Right ventricle myocardium inferior (tissue), 1 donor: ENCODE results near the gene AACS. TPM values are rescaled to one million over a fixed set of nuclear protein-coding genes. Genes with fewer than 3 reads are reported as not detected.

Source experiments
- ATAC-seq: fragments of 200-7000 bp; cut with Tn5 transposase; one replicate; pipeline ENCODE4 v1.9.1; 2020; ENCODE audit warnings: mild to moderate bottlenecking, moderate library complexity
- DNase-seq: peaks from one replicate; pipeline ENCODE4 v3.0.0; 2021; ENCODE audit errors: missing footprints
- intact Hi-C: fragments of 100-400 bp; cut with DNase I; formaldehyde crosslinking; loops from one replicate; pipeline ENCODE4 v1.11.0; 2022
- total RNA-seq: library from RNA; stranded (reverse); fragmentation: NEBNext Ultra II Directional; extraction: Animal tissue kit (Norgen Biotek cat#: 25700); gene quantifications from one replicate; pipeline ENCODE4 v1.2.1, GENCODE V29; 2021
- donor health status: DM: no; HTN: yes; CAD: no; lungs with severe emphysema.

Gene AACS
- total RNA-seq, 1 donor from 2014 or later = 12.1 TPM

DNA sequence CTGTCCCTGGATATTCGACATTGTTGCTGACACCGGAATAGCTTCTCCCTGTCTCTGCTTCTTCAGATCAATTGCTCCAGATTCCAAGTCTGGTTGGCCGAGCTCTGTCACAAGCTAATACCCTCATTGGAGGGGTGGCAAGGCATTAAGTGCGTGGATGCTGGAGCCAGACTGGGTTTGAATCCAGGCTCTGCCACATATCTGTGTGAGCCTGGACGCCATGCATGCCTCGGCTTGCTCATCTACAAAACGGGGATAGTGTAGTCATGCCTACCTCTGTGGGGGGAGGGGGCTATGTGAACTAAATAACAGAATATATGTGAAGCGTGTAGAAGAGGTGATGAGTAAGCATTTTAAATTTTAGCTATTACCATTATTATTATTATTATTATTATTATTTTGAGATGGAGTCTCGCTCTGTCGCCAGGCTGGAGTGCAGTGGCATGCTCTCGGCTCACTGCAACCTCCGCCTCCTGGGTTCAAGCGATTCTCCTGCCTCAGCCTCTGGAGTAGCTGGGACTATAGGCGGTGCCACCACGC, 97.3 kb downstream of the AACS start:
- ATAC-seq = no peak
- intact Hi-C loops = no loop called here
- DNase-seq = peak; percentile 46

DNA sequence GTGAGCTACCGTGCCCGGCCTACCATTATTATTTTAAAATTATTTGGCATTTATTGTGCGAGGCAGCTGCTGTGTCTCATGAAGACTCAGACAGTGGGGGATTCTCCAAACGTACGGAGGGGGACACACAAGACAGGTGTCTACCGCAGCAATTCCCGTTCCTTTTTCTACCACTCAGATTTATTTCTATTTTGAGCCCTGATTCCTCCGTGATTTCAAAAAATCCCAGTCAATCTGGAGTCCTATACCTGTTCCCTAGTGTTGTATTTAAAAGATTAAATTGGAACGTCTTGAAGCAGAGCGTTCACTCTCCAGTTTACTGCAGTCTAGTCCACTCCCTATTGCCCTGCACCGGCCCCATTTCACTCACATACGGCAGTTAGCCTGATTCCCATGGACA, 97.9 kb downstream of the AACS start:
- ATAC-seq (no peak), DNase-seq (no peak)
- intact Hi-C loops = no loop called here

- DNase-seq = no peak
- intact Hi-C loops = no loop called here
- no peak for ATAC-seq
Measured at GRCh38 chr12:125164541-125164940, 99.3 kb downstream of the AACS start.

DNA sequence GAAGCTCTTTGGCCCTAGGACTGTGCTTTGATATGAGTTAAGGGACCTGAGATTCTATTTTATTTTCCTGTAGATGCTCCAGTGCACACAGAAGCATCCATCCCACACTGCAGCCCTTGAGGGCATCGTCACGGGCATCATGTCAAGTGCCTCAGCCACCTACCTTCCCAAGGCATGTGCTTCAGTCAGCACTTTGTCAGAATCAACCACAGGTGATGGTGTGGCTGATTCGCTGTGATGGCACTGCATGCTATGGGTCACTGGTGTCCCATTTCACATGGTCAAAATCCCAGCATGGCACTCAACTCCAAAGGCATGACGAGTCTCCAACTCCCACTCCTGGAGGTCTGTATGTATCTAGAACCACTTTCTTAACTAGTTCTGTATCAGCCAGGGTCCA, 100.8 kb downstream of the AACS start:
- ATAC-seq = no peak
- intact Hi-C loops = no loop called here
- DNase-seq = no peak

GRCh38 chr12:125167658-125168057, 102.4 kb downstream of the AACS start:
- ATAC-seq (no peak), DNase-seq (no peak)
- intact Hi-C loops = no loop called here

DNA sequence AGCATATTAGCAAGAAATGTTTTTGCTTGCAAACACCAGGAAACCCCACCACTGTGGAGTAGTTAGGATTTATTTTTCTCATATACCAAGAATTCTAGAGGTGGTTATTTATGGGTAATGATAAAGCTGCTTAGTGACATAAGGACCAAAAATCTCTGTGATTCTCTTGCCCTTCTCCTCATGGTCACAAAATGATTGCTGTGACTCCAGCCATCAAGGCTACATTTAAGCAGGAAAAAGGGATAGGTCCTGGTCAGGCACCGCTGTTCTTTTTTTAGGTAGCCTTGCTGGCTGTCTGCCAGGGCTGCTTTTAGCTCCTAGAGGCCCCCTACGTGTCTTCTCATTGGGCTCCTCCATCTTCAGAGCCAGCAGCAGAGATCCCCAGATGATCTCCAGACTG, 104.2 kb downstream of the AACS start:
- ATAC-seq (no peak), DNase-seq (no peak)
- intact Hi-C loops = no loop called here

DNA sequence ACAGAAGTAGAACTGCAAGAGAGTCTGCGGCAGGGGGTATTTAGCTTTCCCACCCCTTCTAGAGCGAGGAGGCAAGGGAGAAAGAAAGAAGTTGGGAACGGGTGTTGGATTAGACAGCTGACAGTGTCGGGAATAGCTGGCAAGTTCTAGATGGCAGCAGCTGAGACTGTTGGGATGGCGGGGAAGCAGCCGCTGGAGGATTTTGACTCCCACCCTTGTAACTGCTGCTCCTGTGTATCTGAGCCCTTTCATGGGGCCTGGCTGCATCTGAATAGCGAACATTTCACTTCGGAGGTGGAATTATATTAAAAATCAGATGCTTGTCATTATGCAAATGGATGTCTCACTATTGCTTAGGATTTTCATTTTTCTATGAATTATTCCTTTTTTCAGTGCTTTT, 104.6 kb downstream of the AACS start:
- DNase-seq = no peak
- no peak for ATAC-seq
- intact Hi-C loops = loop anchor here (2.0 to 5.0 kb wide), 2 partner anchors 41 to 253 kb away; no protein-coding TSS in a partner anchor

DNA sequence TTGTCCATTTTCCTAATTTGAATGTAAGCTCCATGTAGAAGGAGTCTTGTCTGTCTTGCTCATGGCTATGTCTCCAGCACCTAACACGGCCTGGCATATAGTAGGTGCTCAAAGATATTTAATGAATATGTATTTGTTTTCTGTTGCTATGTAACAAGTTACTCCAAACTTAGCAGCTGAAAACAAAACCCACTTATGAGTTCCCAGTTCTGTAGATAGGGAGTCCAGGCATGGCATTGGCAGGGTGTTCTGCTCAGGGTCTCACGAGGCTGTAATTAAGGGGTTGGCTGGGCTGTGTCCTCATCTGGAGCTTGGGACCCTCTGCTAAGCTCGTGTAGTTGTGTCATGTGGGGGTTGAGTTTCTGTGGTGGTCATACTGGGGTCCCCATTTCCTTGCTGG, 106.0 kb downstream of the AACS start:
- ATAC-seq (peak; percentile 83), DNase-seq (no peak)
- intact Hi-C loops = loop anchor here (2.0 to 5.0 kb wide), 2 partner anchors 42 to 254 kb away; no protein-coding TSS in a partner anchor

GRCh38 chr12:125172231-125172850, 107.1 kb downstream of the AACS start:
- DNase-seq (no peak), ATAC-seq (peak; percentile 51)
- intact Hi-C loops = loop anchor here (5.0 kb wide), 1 partner anchor 255 kb away; no protein-coding TSS in a partner anchor

- intact Hi-C loops = no loop called here
- DNase-seq (no peak), ATAC-seq (no peak)
Measured at GRCh38 chr12:125175576-125175975, 110.3 kb downstream of the AACS start.

GRCh38 chr12:125178222-125178621, 113.0 kb downstream of the AACS start:
- ATAC-seq (no peak), DNase-seq (no peak)
- intact Hi-C loops = no loop called here

- intact Hi-C loops = loop anchor here (5.0 kb wide), 5 partner anchors 83 to 1697 kb away; no protein-coding TSS in a partner anchor
- ATAC-seq (no peak), DNase-seq (no peak)
Measured at GRCh38 chr12:125180144-125180543, 114.9 kb downstream of the AACS start.

DNA sequence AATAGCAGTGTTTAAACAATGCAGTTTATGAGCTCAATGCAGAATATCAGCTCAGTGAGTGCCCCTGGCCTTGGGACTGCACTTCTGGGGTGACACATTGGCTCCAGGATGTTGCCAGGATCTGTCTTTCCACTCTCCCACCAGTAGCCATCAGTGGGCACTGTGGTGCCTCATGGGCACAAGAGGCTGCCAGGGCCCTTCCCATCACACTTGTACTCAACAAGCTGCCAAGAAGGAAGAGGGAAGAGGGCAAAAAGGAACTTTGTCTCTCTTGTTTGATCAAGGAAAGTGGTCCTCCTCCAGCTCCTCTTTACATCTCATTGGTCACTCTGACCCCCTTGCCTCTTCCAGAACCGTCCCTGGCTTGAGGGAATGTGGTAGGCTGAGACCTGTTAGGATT, 115.9 kb downstream of the AACS start:
- DNase-seq (no peak), ATAC-seq (no peak)
- intact Hi-C loops = loop anchor here (5.0 kb wide), 5 partner anchors 84 to 1696 kb away; no protein-coding TSS in a partner anchor

GRCh38 chr12:125183187-125184067, 118.2 kb downstream of the AACS start:
- DNase-seq (peak; percentile 86), ATAC-seq (peak; percentile 66)
- intact Hi-C loops = loop anchor here (5.0 kb wide), 5 partner anchors 86 to 1694 kb away; no protein-coding TSS in a partner anchor

GRCh38 chr12:125184213-125184967, 119.2 kb downstream of the AACS start:
- no peak for DNase-seq
- intact Hi-C loops = loop anchor here (5.0 kb wide), 5 partner anchors 87 to 1693 kb away; no protein-coding TSS in a partner anchor
- no peak for ATAC-seq

DNA sequence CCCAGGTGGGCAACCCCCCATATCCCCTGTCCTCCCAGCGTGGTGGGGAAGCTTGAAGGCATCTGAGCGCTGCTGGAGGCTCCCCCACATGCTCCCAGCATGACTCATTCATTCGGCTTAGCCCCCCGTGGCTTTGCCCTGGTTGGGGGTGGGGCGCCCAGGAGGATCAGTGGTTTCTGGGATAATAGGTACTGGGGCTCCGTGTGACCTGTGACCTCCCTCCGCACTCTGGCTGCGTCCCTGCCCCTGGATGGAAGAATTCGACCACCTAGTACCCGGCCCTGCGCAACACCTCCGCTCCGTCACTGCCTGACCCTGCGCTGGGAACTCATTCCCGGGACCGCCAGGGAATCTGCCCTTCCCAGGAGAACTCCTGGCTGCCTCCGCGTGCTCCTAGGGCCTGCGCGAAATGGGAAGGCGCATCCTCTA, 120.1 kb downstream of the AACS start:
- ATAC-seq = peak; percentile 15
- intact Hi-C loops = no loop called here
- no peak for DNase-seq

DNA sequence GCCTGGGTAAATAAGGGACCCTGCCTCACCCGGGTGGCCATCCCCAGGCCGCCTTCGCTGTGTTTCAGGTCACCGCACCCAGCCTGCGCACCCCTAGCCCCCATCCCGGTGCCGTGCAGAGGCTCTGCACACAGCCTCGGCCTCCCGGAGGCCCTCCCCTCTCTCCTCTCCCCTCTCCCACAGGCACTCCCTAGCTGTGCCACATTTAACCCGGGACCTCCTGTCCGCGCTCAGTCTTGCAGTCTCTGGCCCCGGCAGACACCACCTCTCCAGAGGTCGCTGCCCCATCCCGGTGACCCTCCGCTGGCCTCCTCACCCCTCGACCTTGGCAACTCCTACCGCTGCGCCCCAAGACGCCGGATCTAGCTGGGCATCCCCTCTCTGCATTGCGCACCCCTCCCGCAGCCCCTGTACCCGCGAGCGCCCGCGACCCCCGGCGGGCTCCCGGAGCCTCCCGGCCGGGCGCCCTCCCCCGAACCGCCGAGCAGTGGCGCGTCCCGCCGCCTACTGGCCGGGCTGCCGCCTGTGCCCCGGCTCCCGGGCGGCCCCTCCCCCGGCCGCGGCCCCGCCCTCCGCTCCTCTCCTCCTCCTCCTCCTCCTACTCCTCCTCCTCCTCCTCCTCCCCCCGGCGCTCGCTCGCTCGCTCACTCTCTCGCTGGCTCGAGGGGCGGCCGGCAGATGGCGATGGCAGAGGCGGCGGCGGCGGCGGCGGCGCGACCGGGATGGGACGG, 120.7 kb downstream of the AACS start, which contains the start of gene TMEM132B:
Gene TMEM132B, plus strand, starts transcription at position 647 of the 731 bp plus-strand sequence.
- intact Hi-C loops = no loop called here
- peak; percentile 91 for ATAC-seq
- DNase-seq = peak; percentile 86
